Measurements from ENCODE around the gene ZC3H7A.
"Not testable (repeated sequence)": the region's sequence is repeated elsewhere in the genome, so short reads cannot be mapped to it uniquely, and the experiment has no call there.

Gene ZC3H7A, protein sequence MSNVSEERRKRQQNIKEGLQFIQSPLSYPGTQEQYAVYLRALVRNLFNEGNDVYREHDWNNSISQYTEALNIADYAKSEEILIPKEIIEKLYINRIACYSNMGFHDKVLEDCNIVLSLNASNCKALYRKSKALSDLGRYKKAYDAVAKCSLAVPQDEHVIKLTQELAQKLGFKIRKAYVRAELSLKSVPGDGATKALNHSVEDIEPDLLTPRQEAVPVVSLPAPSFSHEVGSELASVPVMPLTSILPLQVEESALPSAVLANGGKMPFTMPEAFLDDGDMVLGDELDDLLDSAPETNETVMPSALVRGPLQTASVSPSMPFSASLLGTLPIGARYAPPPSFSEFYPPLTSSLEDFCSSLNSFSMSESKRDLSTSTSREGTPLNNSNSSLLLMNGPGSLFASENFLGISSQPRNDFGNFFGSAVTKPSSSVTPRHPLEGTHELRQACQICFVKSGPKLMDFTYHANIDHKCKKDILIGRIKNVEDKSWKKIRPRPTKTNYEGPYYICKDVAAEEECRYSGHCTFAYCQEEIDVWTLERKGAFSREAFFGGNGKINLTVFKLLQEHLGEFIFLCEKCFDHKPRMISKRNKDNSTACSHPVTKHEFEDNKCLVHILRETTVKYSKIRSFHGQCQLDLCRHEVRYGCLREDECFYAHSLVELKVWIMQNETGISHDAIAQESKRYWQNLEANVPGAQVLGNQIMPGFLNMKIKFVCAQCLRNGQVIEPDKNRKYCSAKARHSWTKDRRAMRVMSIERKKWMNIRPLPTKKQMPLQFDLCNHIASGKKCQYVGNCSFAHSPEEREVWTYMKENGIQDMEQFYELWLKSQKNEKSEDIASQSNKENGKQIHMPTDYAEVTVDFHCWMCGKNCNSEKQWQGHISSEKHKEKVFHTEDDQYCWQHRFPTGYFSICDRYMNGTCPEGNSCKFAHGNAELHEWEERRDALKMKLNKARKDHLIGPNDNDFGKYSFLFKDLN

DNA sequence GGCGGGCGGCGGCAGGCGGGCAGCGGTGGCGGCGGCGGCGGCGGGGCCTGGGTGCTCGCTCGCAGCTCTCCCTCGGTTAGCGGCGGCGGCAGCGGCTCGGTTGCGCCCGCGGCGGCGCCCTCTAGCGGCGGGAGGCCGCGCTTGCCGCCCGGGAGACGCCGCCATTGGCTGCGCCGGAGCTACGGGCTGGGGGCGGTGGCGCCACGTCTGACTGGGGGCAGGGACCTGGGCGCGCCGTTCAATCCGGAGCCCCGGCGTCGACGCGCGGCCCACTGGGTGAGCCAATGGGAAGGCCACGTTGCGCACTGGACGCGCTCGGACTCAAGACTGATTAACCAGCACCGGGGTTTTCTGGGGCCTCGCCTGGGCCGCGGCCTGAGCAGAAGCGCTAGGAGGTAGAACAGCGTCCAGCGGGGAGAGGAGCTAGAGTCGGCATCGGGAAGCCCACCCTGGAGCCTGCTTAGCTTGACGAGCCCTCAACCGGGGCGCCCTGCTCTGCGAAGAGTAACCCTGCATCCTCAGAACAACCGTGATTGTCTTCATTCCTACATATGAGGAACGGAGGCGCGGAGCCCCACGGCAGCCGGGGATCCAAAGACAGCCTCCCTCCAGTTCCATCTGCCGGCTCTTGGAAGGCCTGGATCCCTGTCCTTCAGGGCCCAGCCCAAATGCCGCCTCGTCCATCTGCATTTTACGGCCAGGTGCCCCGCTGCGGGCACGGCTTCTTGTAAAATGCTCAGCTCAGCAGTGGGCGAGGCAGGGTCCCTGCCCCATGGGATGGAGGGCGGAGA, at the start of gene ZC3H7A:
TSS of gene ZC3H7A (minus strand) at position 93 of the 791 bp plus-strand sequence. CDS start 14,904 bp downstream, outside the sequence.
- DNase-seq (ENCODE audit: low read depth in 2 of 2) = peak; percentile 89 to 90

DNA sequence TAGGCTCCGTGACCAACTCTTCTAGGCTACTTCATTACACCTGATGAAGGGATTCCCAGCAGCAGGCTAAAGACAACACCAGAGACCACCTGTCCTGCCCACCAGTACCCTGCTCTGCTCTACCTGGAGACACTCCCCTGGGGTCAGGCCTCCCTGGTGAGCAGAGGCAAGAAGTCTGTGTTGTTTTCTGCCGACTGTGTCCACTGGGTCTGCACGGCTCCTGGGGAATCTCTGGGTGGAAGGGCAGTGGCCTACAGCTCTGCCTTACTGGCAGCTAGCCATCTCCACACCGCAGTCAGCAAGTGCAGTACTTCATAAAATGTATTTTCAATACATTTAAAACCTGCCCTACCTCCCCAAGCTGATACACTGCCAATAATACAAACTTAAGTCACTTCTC, 47.4 kb upstream of the ZC3H7A start:
- no peak for DNase-seq (ENCODE audit: low read depth in 2 of 2)

DNA sequence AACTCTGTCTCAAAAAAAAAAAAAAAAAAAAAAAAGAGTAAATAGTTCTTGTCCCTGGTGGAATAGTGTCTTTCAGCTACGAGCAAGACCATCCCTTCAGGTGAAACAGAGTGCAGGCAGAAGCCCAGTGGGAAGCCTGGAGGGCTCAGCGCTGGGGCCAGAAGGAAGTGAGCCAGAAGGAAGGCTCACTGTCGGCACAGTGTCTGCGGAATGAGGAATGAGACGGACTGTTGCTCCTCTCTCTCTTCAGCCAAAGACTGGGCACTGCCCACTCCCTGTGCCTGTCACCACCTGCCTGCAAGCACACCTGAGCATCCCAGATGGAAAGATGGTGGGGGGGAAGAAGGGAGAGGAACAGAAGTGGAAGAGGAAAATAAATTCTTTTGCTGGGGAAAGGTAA, 46.8 kb upstream of the ZC3H7A start:
- no peak for DNase-seq (ENCODE audit: low read depth in 2 of 2)

DNA sequence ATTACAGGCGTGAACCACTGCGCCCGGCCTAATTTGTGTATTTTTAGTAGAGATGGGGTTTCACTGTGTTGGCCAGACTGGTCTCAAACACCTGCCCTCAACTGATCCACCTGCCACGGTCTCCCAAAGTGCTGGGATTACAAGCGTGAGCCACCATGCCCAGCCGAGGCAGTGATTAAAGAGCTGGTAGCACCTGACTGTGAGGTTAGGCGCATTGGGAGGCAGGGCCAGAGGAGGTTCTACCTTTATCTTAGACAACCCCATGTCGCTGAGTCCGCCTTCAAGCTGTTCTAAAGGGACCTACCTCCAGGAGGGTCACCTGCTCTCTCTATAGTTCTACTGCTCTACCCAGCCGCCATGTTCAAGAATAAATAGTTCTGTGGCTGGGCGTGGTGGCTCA, 46.1 kb upstream of the ZC3H7A start:
- no peak for DNase-seq (ENCODE audit: low read depth in 2 of 2)

DNA sequence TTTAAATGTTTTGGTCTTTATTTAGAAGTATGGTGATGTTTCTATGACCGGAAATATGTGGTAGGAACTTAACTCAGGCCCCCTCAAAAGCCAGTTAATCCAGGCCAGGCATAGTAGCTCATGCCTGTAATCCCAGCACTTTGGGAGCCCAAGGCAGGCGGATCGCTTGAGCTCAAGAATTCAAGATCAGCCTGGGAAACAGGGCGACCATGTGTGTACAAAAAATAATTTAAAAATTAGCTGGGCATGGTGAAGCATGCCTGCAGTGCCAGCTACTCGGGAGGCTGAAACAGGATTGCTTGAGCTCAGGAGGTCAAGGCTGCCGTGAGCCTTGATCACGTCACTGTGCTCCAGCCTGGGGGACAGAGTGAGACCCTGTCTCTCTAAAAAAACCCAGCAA, 44.0 kb upstream of the ZC3H7A start:
- DNase-seq (ENCODE audit: low read depth in 2 of 2) = no peak

DNA sequence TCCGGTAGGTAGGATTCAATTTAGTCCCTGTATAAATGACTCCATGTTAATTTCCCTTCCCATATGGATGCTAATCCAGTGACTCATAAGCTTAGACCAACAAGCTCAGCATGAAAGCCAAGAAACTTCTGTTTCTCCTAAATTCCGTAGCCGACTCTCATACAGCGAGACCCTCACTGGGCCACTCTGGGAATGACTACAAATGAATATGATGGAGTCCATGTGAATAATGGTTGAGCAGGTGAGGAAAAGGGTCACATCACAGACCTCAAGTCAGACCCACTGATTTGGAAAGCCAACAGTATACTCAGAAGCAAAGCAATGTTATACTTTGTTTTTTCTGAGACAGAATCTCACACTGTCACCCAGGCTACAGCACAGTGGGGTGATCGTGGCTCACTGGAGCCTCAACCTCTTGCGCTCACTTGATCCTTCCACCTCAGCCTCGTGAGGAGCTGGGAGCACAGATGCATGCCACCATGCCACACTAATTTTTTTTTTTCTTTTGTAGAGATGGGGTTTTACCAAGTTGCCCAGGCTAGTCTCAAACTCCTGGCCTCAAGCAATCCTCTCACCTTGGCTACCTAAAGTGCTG, 39.7 kb upstream of the ZC3H7A start:
- no peak for DNase-seq (ENCODE audit: low read depth in 2 of 2)

DNA sequence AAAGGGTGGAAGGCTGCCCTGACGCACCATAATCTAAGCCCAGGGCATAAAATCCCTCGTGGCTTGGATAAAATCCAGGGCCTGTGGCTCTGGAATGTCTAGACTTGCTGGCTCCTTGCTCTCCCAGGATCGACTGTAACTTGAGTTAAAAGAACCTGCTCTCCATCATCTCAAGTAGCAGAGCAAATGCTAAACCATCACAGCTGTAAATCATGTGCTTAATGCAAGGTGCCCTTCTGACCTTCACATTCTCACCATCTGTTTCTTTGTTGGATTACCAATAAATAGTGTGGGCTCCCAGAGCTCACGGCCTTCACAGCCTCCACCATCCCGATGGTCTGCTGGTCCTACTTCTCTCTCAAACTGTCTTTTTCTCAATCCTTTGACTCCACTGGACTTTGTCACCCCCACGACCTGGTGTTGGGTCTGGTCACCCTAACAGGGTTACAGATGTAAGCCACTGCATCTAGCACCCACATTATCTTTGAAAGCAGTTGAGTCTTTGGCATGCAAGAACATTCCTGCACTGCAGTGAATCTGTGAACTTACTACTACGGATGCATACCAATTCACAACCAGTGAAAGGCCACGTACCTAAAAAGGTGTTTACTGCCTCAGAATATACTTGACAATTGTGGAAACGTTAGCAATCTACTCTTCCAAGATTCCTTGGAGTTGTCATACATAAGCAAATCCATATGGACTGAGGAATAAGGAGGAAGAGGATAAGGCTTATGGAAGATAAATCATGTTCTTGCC, 39.0 kb upstream of the ZC3H7A start:
- DNase-seq (ENCODE audit: low read depth in 2 of 2) = no peak

DNA sequence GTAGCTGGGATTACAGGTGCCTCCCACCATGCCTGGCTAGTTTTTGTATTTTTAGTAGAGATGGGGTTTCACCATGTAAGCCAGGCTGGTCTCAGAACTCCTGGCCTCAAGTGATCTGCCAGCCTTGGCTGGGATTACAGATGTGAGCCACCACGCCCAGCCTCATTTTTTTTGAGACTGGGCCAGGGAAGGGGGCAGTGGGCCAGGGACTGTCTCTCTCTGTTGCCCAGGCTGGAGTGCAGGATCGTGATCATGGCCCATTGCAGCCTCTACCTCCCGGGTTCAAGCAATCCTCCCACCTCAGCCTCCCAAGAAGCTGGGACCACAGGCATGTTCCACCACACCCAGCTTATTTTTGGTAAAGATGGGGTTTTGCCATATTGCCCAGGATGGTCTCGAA, 38.3 kb upstream of the ZC3H7A start:
- no peak for DNase-seq (ENCODE audit: low read depth in 2 of 2)

DNA sequence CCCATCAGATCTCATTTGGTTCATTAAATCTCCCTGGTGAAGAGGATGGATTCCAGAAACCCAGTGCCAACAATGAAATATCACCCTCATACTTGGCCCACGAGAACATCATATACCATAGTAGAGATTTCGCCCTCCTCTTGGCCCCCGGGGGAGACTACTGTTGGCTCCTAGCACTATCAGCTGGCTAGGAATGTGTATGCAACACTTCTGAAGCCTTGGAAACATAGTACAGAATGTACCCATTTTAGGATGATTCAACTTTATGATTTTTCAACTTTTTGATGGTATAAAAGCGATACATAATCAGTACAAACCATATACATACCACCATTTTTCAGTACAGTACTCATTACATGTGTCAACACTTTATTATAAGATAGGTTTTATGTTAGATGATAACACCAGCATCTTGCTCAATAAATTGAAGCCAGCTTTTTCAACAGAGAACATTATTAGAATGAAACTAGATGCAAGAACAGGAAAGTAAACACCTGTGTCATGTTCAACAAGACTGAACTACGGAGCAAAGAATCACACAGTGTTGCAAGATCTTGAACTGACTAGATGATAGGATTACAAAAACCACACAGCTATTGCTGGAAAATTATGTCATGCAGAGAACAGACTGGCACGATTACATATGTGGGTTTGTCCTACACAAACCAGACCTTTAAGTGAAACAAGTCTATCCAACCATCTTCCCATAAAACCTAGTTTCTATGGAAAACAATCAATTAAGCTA, 37.1 kb upstream of the ZC3H7A start:
- no peak for DNase-seq (ENCODE audit: low read depth in 2 of 2)

DNA sequence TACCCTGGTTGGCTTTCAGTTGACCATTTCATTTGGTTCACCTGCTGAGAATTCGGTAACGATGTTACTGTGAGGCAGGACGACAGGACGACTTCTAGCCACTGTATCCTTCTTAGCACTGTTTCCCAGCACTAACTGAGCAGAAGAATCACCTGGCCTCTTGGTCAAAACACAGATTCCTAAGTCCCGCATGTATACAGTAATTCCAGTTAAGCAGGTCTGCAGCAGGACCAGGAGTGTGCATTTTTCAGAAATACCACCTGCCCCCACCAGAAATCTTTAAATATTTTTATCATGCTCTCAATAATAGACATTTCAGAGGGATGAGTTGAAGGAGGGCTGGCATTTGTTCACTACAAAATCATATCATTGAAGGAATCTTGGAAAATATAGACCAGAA, 31.6 kb upstream of the ZC3H7A start:
- DNase-seq (ENCODE audit: low read depth in 2 of 2) = no peak

DNA sequence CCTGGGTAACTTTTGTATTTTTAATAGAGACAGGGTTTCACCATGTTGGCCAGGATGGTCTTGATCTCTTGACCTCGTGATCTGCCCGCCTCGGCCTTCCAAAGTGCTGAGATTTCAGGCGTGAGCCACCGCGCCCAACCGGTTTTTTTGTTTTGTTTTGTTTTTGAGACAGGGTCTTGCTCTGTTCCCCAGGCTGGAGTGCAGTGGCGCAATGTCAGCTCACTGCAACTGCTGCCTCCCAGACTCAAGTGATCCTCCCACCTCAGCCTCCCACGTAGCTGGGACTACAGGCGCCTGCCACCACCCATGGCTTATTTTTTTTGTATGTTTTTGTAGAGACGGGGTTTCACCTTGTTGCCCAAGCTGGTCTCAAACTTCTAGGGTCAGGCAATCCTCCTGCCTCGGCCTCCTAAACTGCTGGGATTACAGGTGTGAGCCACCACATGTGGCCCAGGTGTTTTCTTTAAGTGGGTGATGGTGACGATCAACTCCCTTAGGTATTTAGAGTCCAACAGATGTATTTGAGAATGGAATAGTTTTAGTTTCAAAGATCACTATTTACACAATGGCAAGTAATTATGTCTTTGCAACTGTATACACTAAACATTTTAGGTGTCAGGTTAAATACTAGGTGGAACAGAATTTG, 28.6 kb upstream of the ZC3H7A start:
- DNase-seq (ENCODE audit: low read depth in 2 of 2) = not testable (repeated sequence)

DNA sequence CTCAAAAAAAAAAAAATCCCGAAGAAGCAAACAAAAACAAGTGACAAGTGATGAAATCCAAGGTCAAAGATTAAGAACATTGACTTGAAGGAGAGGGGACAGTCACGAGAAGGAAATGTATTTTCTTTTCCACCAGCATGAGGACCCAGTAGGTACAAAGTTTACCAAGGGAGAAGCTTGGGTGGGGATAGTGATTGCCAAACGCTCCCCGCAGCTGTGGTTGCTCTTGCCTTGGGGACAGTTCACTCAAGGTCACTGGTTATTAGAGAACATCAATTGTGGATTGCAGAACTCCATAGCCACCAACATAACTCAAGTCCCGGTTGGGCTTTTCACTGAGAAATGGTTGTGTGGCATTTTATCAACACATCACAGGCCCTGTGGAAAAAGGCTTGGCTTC, 27.3 kb upstream of the ZC3H7A start:
- no peak for DNase-seq (ENCODE audit: low read depth in 2 of 2)

DNA sequence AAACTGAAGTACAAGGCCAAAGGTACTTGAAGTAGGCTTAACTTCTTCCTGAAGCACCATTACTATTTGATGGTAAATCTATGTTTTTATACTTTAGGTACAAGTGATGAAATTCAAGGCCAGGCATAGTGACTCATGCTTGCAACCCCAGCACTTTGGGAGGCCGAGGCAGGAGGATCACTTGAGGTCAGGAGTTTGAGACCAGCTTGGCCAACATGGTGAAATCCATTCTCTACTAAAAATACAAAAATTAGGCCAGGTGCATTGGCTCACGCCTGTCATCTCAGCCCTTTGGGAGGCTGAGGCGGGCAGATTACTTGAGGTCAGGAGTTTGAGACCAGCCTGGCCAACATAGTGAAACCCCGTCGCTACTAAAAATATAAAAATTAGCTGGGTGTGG, 26.6 kb upstream of the ZC3H7A start:
- not testable (repeated sequence) for DNase-seq (ENCODE audit: low read depth in 2 of 2)

DNA sequence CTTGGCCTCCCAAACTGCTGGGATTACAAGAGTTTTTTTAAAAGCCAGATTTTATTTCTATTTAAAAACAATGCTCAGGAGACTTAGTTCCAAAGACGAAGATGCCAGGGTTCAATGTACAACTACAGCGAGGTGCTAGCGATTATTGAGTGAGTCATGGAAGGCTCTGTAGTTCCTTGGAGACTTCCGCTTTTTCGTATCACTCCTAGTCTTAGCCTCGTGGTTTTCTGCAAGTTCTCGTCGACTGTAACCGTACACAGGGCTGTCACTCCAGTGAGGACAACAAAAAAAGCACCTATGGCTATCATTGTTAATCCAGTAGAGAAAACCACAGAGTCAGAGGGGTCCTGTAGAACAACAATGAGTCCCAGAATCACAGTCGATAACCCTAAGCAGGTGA, 22.7 kb upstream of the ZC3H7A start:
- DNase-seq (ENCODE audit: low read depth in 2 of 2) = no peak

DNA sequence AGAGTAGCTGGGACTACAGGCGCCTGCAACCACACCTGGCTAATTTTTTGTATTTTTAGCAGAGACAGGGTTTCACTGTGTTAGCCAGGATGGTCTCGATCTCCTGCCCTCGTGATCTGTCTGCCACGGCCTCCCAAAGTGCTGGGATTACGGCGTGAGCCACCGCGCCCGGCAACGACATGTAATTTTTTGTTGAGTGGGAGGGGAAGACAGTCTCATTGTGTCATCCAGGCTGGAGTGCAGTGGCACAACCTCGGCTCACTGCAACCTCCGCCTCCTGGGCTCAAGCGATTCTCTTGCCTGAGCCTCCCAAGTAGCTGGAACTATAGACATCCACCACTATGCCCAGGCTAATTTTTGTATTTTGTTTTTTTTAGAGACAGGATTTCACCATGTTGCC, 21.9 kb upstream of the ZC3H7A start:
- DNase-seq (ENCODE audit: low read depth in 2 of 2) = not testable (repeated sequence)

DNA sequence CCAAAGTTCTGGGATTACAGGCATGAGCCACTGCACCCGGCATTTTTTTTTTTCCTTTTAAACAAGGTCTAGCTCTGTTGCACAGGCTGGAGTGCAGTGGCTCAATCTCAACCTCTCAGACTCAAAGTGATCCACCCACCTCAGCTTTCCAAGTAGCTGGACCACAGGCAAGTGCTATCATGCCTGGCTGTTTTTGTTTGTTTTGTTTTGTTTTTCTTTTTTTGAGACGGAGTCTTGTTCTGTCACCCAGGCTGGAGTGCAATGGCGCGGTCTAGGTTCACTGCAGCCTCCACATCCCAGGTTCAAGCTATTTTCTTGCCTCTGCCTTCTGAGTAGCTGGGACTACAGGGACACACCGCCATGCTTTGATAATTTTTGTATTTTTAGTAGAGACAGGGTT, 19.1 kb upstream of the ZC3H7A start:
- no peak for DNase-seq (ENCODE audit: low read depth in 2 of 2)

DNA sequence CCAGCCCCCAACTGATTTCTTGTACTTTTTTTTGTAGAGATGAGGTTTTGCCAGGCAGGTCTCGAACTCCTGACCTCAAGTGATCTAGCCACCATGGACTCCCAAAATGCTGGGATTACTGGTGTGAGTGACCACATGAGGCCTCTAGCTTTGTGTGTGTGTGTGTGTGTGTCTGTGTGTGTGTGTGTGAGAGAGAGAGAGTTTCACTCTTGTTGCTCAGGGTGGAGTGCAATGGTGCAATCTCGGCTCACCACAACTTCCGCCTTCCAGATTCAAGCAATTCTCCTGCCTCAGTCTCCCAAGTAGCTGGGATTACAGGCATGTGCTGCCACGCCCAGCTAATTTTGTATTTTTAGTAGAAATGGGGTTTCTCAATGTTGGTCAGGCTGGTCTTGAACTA, 17.7 kb upstream of the ZC3H7A start:
- not testable (repeated sequence) for DNase-seq (ENCODE audit: low read depth in 2 of 2)

DNA sequence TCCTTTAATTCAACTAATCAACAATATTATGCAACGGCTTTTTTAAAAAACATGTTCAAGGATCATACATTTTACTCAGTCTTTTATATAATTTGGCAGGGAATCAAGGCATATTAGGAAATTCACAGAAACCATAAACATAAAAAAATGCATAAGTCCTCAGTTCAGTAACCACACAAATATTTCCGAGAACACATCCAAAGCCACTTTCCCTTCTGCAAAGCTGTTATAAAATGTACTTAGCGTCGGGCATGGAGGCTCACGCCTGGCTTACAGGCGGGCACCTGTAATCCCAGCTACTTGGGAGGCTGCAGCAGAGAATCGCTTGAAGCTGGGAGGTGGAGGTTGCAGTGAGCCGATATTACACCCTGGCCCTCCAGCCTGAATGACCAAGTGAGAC, 9.7 kb upstream of the ZC3H7A start:
- no peak for DNase-seq (ENCODE audit: low read depth in 2 of 2)

DNA sequence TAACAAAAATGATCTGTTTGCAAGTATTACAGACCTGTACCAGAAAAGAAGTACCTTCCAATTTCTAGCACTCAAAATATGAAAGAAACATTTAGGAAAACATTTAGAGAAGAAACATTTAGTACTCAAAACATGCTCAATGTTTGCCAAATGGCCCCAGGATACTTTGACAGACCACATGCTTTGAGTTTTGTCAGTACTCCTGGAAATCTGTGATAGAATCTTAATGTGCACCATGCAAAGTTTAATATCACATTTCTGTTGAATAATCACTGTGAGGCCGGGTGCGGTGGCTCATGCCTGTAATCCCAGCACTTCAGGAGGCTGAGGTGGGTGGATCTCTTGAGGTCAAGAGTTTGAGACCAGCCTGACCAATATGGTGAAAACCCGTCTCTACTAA, 8.5 kb upstream of the ZC3H7A start:
- DNase-seq (ENCODE audit: low read depth in 2 of 2) = no peak

Data from stimulated activated CD4-positive, alpha-beta T cell treated with anti-CD3 and anti-CD28 coated beads, Interleukin-1b, Interleukin-23, amount 100 ng/mL, for 4 hours (primary cell).